Naive thymus-derived CD4-positive, alpha-beta T cell (primary cell): ENCODE measurements around the gene ABCB7. TPM values are rescaled to one million over a fixed set of nuclear protein-coding genes. Genes with fewer than 3 reads are reported as not detected.
"Not testable (repeated sequence)": the region's sequence is repeated elsewhere in the genome, so short reads cannot be mapped to it uniquely, and the experiment has no call there.

Experiments
- ATAC-seq: fragments of 150-1000 bp; cut with Tn5 transposase; 2 replicates; pipeline ENCODE4 v1.10.0; 2021; ENCODE audit warnings: mild to moderate bottlenecking, moderate library complexity
- CTCF ChIA-PET: fragments of 350-600 bp; sonication (Branson Sonifier 250); formaldehyde crosslinking; loops from one replicate; lab custom pipeline; 2021; ENCODE audit warnings: antibody characterized with exemption; lab: Charles Lee
- POLR2A ChIA-PET: fragments of 350-600 bp; sonication (Branson Sonifier 250); formaldehyde crosslinking; loops from one replicate; lab custom pipeline; 2021; ENCODE audit warnings: antibody characterized with exemption, inconsistent platforms; lab: Charles Lee
- DNase-seq, 9 donors: peaks; one replicate each; pipeline versions ENCODE4 v3.0.0 to v3.0.0-alpha.2; 2020 to 2022; ENCODE audit warnings: mixed read lengths in 1 of 9
- H3K27ac ChIP-seq: one replicate; pipeline ENCODE4 v1.7.0; 2013; ENCODE audit warnings: mild to moderate bottlenecking, low read depth, low read length, moderate library complexity
- H3K27me3 ChIP-seq, 2 donors: one replicate each; pipeline ENCODE4 v1.7.0; 2013; ENCODE audit warnings: low read length in 2 of 2, mild to moderate bottlenecking in 2 of 2, moderate library complexity in 2 of 2; ENCODE audit not compliant: control insufficient read depth in 2 of 2, insufficient read depth in 2 of 2
- H3K36me3 ChIP-seq, 3 experiments: 1 replicate in 2 of 3; 2 replicates in 1 of 3; pipeline ENCODE4 v1.7.0; 2013; ENCODE audit warnings: low read length in 3 of 3, mild to moderate bottlenecking in 3 of 3, moderate library complexity in 1 of 3; ENCODE audit not compliant: insufficient read depth in 3 of 3, control insufficient read depth in 2 of 3
- H3K4me1 ChIP-seq, 2 donors: one replicate each; pipeline ENCODE4 v1.7.0; 2013; ENCODE audit warnings: low read length in 2 of 2, mild to moderate bottlenecking in 2 of 2, moderate library complexity in 1 of 2; ENCODE audit not compliant: control insufficient read depth in 2 of 2, insufficient read depth in 2 of 2
- H3K4me3 ChIP-seq: 2 replicates; pipeline ENCODE4 v1.7.0; 2013; ENCODE audit warnings: mild to moderate bottlenecking, low read length
- H3K9me3 ChIP-seq, 3 experiments: 1 replicate in 2 of 3; 2 replicates in 1 of 3; pipeline ENCODE4 v1.7.0; 2013; ENCODE audit warnings: low read length in 3 of 3; ENCODE audit not compliant: control insufficient read depth in 2 of 3
- H3K27ac Mint-ChIP-seq, 9 donors: one replicate each; pipeline ENCODE4 v1.8.0; 2020 to 2022; ENCODE audit warnings: mixed read lengths in 9 of 9, mild to moderate bottlenecking in 8 of 9, moderate library complexity in 5 of 9, inconsistent platforms in 2 of 9
- H3K27me3 Mint-ChIP-seq, 5 donors: one replicate each; pipeline ENCODE4 v1.8.0; 2021 to 2022; ENCODE audit warnings: mixed read lengths in 5 of 5, mild to moderate bottlenecking in 1 of 5
- H3K36me3 Mint-ChIP-seq, 5 donors: one replicate each; pipeline ENCODE4 v1.8.0; 2020 to 2022; ENCODE audit warnings: mixed read lengths in 5 of 5, mild to moderate bottlenecking in 3 of 5, inconsistent platforms in 1 of 5
- H3K4me1 Mint-ChIP-seq, 7 donors: one replicate each; pipeline ENCODE4 v1.8.0; 2020 to 2022; ENCODE audit warnings: mixed read lengths in 7 of 7, mild to moderate bottlenecking in 3 of 7, inconsistent platforms in 1 of 7
- H3K4me3 Mint-ChIP-seq, 10 donors: one replicate each; pipeline ENCODE4 v1.8.0; 2020 to 2022; ENCODE audit warnings: mild to moderate bottlenecking in 10 of 10, mixed read lengths in 10 of 10, moderate library complexity in 6 of 10, inconsistent platforms in 2 of 10
- H3K9me3 Mint-ChIP-seq, 11 donors: one replicate each; pipeline ENCODE4 v1.8.0; 2020 to 2022; ENCODE audit warnings: mixed read lengths in 11 of 11, mild to moderate bottlenecking in 4 of 11, inconsistent platforms in 1 of 11, moderate library complexity in 1 of 11
- intact Hi-C, 2 donors: fragments of 100-400 bp; cut with micrococcal nuclease; formaldehyde crosslinking; loops; one replicate each; pipeline ENCODE4 v1.15.1; 2023
- polyA plus RNA-seq, 2 donors: library from polyadenylated mRNA; unstranded; fragments of 300-500 nt; fragmentation: Illumina TruSeq; gene quantifications; one replicate each; pipeline ENCODE4 v1.2.3, GENCODE V29; 2021
- total RNA-seq, 6 experiments: library from RNA in 5 of 6; stranded (reverse) in 5 of 6; gene quantifications; 1 replicate in 5 of 6; 2 replicates in 1 of 6; pipeline ENCODE4 v1.2.3 and lab custom pipeline; 2021 to 2026

ABCB7 gene
- total RNA-seq (10 to 100 TPM; 19.4 to 33.0 (median 26.3) TPM), polyA plus RNA-seq (10 to 100 TPM; 13.0 to 18.3 TPM), total RNA-seq (lab: John Stamatoyannopoulos, UW) (40.9 reads per million, percentile 67 among the genes with 10 or more reads in this experiment)

- H3K9me3 Mint-ChIP-seq = no peaks in the 10 kb centered on the region
- H3K27ac Mint-ChIP-seq = peak within 1 kb of the TSS; percentile 92 to 100 (median 96)
- peaks cover 10 to 66% (median 44%) of the 10 kb centered on the region in 7 donors for H3K4me1 Mint-ChIP-seq
- DNase-seq = peak; percentile 24 to 68 (median 59)
- no peaks in the 10 kb centered on the region for H3K4me1 ChIP-seq
- ChIA-PET POLR2A (interaction anchor here (0.9 to 2.0 kb wide), 4 partner anchors 119 to 1016 kb away, joined by 4 to 6 read pairs (median 4); partner anchors contain the start of genes NEXMIF, PBDC1 and UPRT), CTCF (no interaction called here)
- no peaks in the 10 kb centered on the region for H3K27me3 ChIP-seq
- peak; percentile 95 for ATAC-seq
- intact Hi-C loops = loop anchor here (1.0 to 5.0 kb wide), 10 partner anchors 118 to 1594 kb away; partner anchors contain the start of genes RLIM (in 2 of the 2), UPRT (in 2 of the 2), CHIC1 (in 1 of the 2) and NEXMIF (in 1 of the 2)
- H3K27me3 Mint-ChIP-seq = no peaks in the 10 kb centered on the region
- peak within 1 kb of the TSS; percentile 86 for H3K4me3 ChIP-seq
- H3K36me3 ChIP-seq = no peaks in the 10 kb centered on the region
- peaks cover 0 to 3% (median 0%) of the 10 kb centered on the region in 5 donors for H3K36me3 Mint-ChIP-seq
- H3K4me3 Mint-ChIP-seq = peak within 1 kb of the TSS; percentile 87 to 100 (median 95)
- H3K27ac ChIP-seq = peak within 1 kb of the TSS; percentile 75
- H3K9me3 ChIP-seq = no peaks in the 10 kb centered on the region
These were observed at the start of gene ABCB7 for GRCh38 chrX:75155827-75156525. ABCB7 (minus strand) TSS chrX:75156283; CDS start chrX:75156272, 11 bp downstream.

DNA sequence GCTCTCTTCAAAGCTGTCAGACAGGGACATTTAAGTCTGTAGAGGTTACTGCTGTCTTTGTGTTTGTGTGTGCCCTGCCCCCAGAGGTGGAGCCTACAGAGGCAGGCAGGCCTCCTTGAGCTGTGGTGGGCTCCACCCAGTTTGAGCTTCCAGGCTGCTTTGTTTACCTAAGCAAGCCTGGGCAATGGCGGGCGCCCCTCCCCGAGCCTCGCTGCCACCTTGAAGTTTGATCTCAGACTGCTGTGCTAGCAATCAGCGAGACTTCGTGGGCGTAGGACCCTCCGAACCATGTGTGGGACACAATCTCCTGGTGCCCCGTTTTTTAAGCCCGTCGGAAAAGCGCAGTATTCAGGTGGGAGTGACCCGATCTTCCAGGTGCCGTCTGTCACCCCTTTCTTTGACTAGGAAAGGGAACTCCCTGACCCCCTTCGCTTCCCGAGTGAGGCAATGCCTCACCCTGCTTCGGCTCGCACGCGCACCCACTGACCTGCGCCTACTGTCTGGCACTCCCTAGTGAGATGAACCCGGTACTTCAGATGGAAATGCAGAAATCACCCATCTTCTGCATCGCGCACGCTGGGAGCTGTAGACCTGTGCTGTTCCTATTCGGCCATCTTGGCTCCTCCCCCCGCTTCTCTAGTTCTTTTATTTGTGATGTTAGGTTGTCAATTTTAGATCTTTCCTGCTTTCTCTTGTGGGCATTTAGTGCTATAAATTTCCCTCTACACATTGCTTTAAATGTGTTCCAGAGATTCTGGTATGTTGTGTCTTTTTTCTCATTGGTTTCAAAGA is 32.5 kb upstream of the ABCB7 start:
- CTCF ChIA-PET = not testable (repeated sequence)

GRCh38 chrX:75181721-75182120 is 25.6 kb upstream of the ABCB7 start:
- Mint-ChIP-seq H3K4me3 (no peak overlapping the region), H3K36me3 (peaks cover 0 to 4% (median 0%) of the 10 kb centered on the region in 5 donors), H3K27me3 (no peaks in the 10 kb centered on the region), H3K27ac (no peak overlapping the region), H3K9me3 (peaks cover 0 to 4% (median 0%) of the 10 kb centered on the region in 11 donors), H3K4me1 (no peaks in the 10 kb centered on the region)
- Histone ChIP-seq H3K9me3 (no peaks in the 10 kb centered on the region), H3K4me3 (no peak overlapping the region), H3K27ac (no peak overlapping the region), H3K4me1 (no peaks in the 10 kb centered on the region), H3K27me3 (no peaks in the 10 kb centered on the region), H3K36me3 (no peaks in the 10 kb centered on the region)
- ATAC-seq = no peak
- CTCF ChIA-PET = no interaction called here
- POLR2A ChIA-PET = no interaction called here
- no peak for DNase-seq
- intact Hi-C loops = no loop called here

More for the DNA sequence above, 32.5 kb upstream of the ABCB7 start:
- H3K4me3 Mint-ChIP-seq, POLR2A ChIA-PET, H3K9me3 ChIP-seq, H3K27ac ChIP-seq, H3K4me1 ChIP-seq, DNase-seq, H3K27me3 ChIP-seq, intact Hi-C loops, H3K4me3 ChIP-seq, H3K36me3 ChIP-seq, H3K27me3 Mint-ChIP-seq, ATAC-seq, H3K27ac Mint-ChIP-seq, H3K4me1 Mint-ChIP-seq, H3K36me3 Mint-ChIP-seq: not testable (repeated sequence)
- peaks cover 0 to 15% (median 5%) of the 10 kb centered on the region in 11 donors for H3K9me3 Mint-ChIP-seq

- POLR2A ChIA-PET, H3K9me3 ChIP-seq, H3K27me3 ChIP-seq, intact Hi-C loops, H3K27ac ChIP-seq, H3K27me3 Mint-ChIP-seq, H3K36me3 ChIP-seq, CTCF ChIA-PET, ATAC-seq, H3K4me3 ChIP-seq, DNase-seq, H3K27ac Mint-ChIP-seq, H3K9me3 Mint-ChIP-seq, H3K4me3 Mint-ChIP-seq, H3K4me1 ChIP-seq, H3K36me3 Mint-ChIP-seq, H3K4me1 Mint-ChIP-seq: not testable (repeated sequence)
These were observed 23.6 kb upstream of the ABCB7 start for GRCh38 chrX:75179536-75180293.

DNA sequence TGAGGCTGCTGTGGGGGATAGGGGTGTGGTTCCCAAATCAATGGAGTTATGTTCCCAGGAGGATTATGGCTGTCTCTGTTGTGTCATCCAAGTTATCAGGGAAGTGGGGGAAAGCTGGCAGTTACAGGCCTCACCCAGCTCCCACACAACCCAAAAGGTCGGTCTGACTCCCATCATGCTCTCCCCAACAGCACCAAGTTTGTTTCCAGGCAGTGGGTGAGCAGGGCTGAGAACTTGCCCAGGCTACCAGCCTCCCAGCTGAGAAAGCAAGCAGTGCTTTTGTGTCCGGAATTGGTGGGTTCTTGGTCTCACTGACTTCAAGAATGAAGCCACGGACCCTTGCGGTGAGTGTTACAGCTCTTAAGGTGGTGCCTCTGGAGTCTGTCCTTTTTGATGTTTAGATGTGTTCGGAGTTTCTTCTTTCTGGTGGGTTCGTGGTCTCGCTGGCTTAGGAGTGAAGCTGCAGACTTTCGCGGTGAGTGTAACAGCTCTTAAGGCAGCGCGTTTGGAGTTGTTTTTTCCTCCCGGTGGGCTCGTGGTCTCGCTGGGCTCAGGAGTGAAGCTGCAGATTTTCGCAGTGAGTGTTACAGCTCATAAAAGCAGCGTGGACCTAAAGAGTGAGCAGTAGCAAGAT is 16.3 kb upstream of the ABCB7 start:
- H3K27me3 Mint-ChIP-seq, H3K27ac ChIP-seq, H3K4me3 ChIP-seq, ATAC-seq, DNase-seq, POLR2A ChIA-PET, H3K4me1 Mint-ChIP-seq, H3K36me3 Mint-ChIP-seq, H3K36me3 ChIP-seq, H3K4me1 ChIP-seq, H3K27me3 ChIP-seq, H3K9me3 ChIP-seq, CTCF ChIA-PET, H3K9me3 Mint-ChIP-seq, intact Hi-C loops: not testable (repeated sequence)
- H3K4me3 Mint-ChIP-seq = peak overlapping the region in 3 of 10 donors; percentile 27 to 51 (median 49)
- peak overlapping the region in 2 of 9 donors; percentile 38 to 49 for H3K27ac Mint-ChIP-seq

DNA sequence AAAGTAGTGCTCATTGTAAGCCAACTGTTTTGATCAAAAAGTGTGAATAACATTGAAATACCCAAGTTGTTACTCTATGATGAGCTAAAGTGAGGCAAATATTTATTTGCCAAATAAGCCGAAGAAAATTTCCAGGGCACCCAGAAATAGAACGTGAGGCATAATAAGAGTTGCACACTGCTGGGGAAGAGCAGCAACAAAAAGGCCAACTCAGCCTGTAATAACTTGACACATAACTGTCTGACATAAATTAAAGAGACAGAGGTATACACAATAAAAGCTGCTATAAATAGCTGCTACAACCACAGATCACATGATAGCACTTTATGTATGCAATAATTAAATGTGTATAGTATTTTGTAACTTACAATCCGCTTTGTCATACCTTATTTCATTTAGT is 2.0 kb upstream of the ABCB7 start:
- no peaks in the 10 kb centered on the region for H3K36me3 Mint-ChIP-seq
- no peak overlapping the region for H3K4me3 ChIP-seq
- H3K9me3 Mint-ChIP-seq = no peaks in the 10 kb centered on the region
- ATAC-seq (no peak), DNase-seq (no peak)
- H3K27ac Mint-ChIP-seq = peak overlapping the region in 4 of 9 donors; percentile 94 to 100 (median 98)
- H3K27me3 ChIP-seq = no peaks in the 10 kb centered on the region
- H3K4me1 ChIP-seq = no peaks in the 10 kb centered on the region
- no peaks in the 10 kb centered on the region for H3K36me3 ChIP-seq
- no peaks in the 10 kb centered on the region for H3K27me3 Mint-ChIP-seq
- peak overlapping the region; percentile 21 for H3K27ac ChIP-seq
- no peaks in the 10 kb centered on the region for H3K9me3 ChIP-seq
- ChIA-PET CTCF (no interaction called here), POLR2A (interaction anchor here (1.1 to 1.9 kb wide), 2 partner anchors 233 to 866 kb away, joined by 3 to 6 read pairs; partner anchors contain the start of gene NEXMIF)
- intact Hi-C loops = loop anchor here (5.0 kb wide), 4 partner anchors 216 to 1596 kb away; partner anchors contain the start of genes CHIC1 (in 1 of the 2), PBDC1 (in 1 of the 2) and RLIM (in 1 of the 2)
- no peak overlapping the region for H3K4me3 Mint-ChIP-seq
- H3K4me1 Mint-ChIP-seq = peaks cover 10 to 52% (median 34%) of the 10 kb centered on the region in 7 donors
